HG03135 (cell line): ENCODE data around the gene HS6ST1.

Experiments
- ATAC-seq: cut with Tn5 transposase; IDR thresholded peaks from one replicate; pipeline ENCODE4 v1.9.1; 2021; ENCODE audit warnings: mild to moderate bottlenecking, moderate library complexity; ENCODE audit not compliant: unreplicated experiment

The HS6ST1 gene

GRCh38 chr2:128348701-128349100 is 30.0 kb upstream of the HS6ST1 start:
- no peak for ATAC-seq

GRCh38 chr2:128347701-128348539 is 29.3 kb upstream of the HS6ST1 start:
- no peak for ATAC-seq

DNA sequence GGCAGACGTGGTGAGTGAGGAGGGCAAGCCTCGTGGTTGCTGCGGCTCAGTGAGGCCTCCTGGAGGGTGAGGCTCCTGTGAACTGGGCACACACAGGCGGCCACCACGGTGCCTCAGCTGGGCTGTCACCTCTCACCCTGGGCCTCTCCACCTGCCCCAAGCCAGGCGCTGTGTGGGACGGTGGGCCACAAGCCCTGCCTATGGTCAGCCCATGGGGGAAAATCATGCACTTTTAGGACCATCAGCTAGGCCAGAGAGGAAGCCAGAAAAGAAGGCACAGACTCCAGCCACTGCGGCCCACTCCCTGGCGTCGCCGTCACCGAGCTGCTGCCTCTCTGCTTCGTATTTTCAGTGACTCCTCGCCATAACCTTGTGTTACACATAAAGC is 28.5 kb upstream of the HS6ST1 start:
- no peak for ATAC-seq

- ATAC-seq = no peak
Observed at GRCh38 chr2:128346291-128347170, 27.9 kb upstream of the HS6ST1 start.

GRCh38 chr2:128345436-128346165 is 26.9 kb upstream of the HS6ST1 start:
- no peak for ATAC-seq

- no peak for ATAC-seq
Observed at GRCh38 chr2:128344101-128344500, 25.4 kb upstream of the HS6ST1 start.

GRCh38 chr2:128343459-128343858 is 24.8 kb upstream of the HS6ST1 start:
- ATAC-seq = no peak

- ATAC-seq = no peak
Observed at GRCh38 chr2:128342550-128342949, 23.9 kb upstream of the HS6ST1 start.

- no peak for ATAC-seq
Observed at GRCh38 chr2:128341621-128342020, 23.0 kb upstream of the HS6ST1 start.

- no peak for ATAC-seq
Observed at GRCh38 chr2:128332091-128332634, 13.5 kb upstream of the HS6ST1 start.

- ATAC-seq = no peak
Observed at GRCh38 chr2:128330583-128330982, 11.9 kb upstream of the HS6ST1 start.

GRCh38 chr2:128329607-128330006 is 10.9 kb upstream of the HS6ST1 start:
- ATAC-seq = no peak

- no peak for ATAC-seq
Observed at GRCh38 chr2:128327180-128327964, 8.7 kb upstream of the HS6ST1 start.

- no peak for ATAC-seq
Observed at GRCh38 chr2:128326346-128326745, 7.7 kb upstream of the HS6ST1 start.

DNA sequence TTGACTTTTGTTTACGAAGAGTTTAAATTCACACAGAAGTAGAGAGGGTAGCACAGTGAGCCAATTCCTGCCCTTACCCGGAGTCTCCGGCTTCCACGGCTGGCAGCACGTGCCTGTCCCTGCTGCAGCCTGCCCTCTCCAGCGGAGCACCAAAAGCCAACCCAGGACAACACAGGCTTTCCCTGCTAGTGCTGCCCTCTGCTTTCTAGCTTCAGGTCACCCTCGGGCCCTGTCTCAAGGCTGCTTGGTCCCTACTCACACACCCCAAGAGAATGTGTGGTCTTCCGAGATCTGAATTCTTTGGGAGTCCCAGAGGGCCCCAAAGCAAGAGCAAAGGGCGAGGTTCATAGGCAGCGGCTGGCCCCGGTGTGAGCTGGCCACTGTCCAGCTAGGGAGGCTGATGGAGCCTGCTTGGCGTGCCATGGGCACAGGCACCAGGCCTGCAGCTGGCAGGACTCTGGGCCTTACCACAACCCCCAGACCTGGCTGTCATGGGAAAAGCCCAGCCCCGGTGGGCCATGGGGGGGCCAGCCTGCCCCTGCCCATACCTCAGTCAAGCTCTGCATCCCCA is 7.0 kb upstream of the HS6ST1 start:
- no peak for ATAC-seq

- no peak for ATAC-seq
Observed at GRCh38 chr2:128324897-128325410, 6.3 kb upstream of the HS6ST1 start.

GRCh38 chr2:128324008-128324896 is 5.6 kb upstream of the HS6ST1 start:
- no peak for ATAC-seq

DNA sequence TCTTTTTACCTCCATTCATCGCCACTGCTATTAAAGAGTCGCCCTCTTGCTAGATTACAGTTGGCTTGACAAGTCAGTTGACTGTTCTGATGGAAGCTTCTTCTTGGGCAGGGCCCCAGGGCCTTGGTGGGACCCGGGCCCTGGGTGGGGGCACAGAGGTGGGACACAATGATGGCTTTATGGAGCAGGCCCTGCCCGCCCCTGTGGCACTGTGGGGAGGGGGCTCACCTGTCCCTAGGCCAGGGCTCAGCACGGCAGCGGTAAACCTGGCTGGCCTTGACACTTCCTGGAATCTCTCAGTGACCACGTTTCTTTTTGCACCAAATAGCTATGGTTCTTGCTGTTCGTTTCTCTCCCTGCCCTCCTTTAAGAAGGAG is 4.9 kb upstream of the HS6ST1 start:
- ATAC-seq = no peak
